ENCODE data around the gene CACNA2D4. TPM values are rescaled to one million over a fixed set of nuclear protein-coding genes. Genes with fewer than 3 reads are reported as not detected.

The CACNA2D4 gene
- polyA plus RNA-seq, 1 experiment, result 0.22 TPM

GRCh38 chr12:1801303-1801975 is 117.0 kb downstream of the CACNA2D4 start:
- POLR2A ChIA-PET, result no interaction called here
- Histone ChIP-seq H3K9me3 (ENCODE audit: control insufficient read depth, insufficient read depth, low read length) (peaks cover 5% of the 10 kb centered on the region; the same call in 1 of the 2 replicates), H3K27me3 (ENCODE audit: control insufficient read depth, insufficient read depth, low read length) (peaks cover 3% of the 10 kb centered on the region), H3K4me3 (ENCODE audit: low read depth, low read length) (no peak overlapping the region), H3K27ac (ENCODE audit: low read depth, low read length) (no peak overlapping the region)
- no peak for TF ChIP-seq CTCF (IDR thresholded peaks at IDR 0.05; ENCODE audit: low read depth, low read length)
- CTCF ChIA-PET, result interaction anchor here (0.6 to 8.4 kb wide), 3 partner anchors 94 to 781 kb away, joined by 3 to 70 read pairs (median 3); no protein-coding TSS in a partner anchor
- DNase-seq (ENCODE audit: low read depth, low spot score), result no peak

- no peak overlapping the region for H3K27ac ChIP-seq (ENCODE audit: low read depth, low read length)
- ChIA-PET CTCF (interaction anchor here (0.6 to 8.4 kb wide), 6 partner anchors 20 to 782 kb away, joined by 3 to 70 read pairs (median 3); no protein-coding TSS in a partner anchor), POLR2A (no interaction called here)
Measured at GRCh38 chr12:1800401-1801302, 117.8 kb downstream of the CACNA2D4 start.

GRCh38 chr12:1799882-1800400 is 118.5 kb downstream of the CACNA2D4 start:
- DNase-seq (ENCODE audit: low read depth, low spot score), result no peak
- ChIA-PET CTCF (interaction anchor here (1.1 to 8.4 kb wide), 3 partner anchors 140 to 783 kb away, joined by 3 to 70 read pairs (median 4); no protein-coding TSS in a partner anchor), POLR2A (no interaction called here)
- no peak for TF ChIP-seq CTCF (IDR thresholded peaks at IDR 0.05; ENCODE audit: low read depth, low read length)
- H3K27ac ChIP-seq (ENCODE audit: low read depth, low read length), result no peak overlapping the region
- peaks cover 3% of the 10 kb centered on the region for H3K27me3 ChIP-seq (ENCODE audit: control insufficient read depth, insufficient read depth, low read length)
- H3K4me3 ChIP-seq (ENCODE audit: low read depth, low read length), result no peak overlapping the region
- H3K9me3 ChIP-seq (ENCODE audit: control insufficient read depth, insufficient read depth, low read length), result peaks cover 4% of the 10 kb centered on the region; the same call in 1 of the 2 replicates

More at GRCh38 chr12:1800401-1801302, 117.8 kb downstream of the CACNA2D4 start:
- Histone ChIP-seq H3K9me3 (ENCODE audit: control insufficient read depth, insufficient read depth, low read length) (peaks cover 5% of the 10 kb centered on the region; the same call in 1 of the 2 replicates), H3K4me3 (ENCODE audit: low read depth, low read length) (no peak overlapping the region), H3K27me3 (ENCODE audit: control insufficient read depth, insufficient read depth, low read length) (peaks cover 3% of the 10 kb centered on the region)
- TF ChIP-seq CTCF (IDR thresholded peaks at IDR 0.05; ENCODE audit: low read depth, low read length), result peak; percentile 61
- DNase-seq (ENCODE audit: low read depth, low spot score), result no peak

GRCh38 chr12:1799051-1799881 is 119.2 kb downstream of the CACNA2D4 start:
- Histone ChIP-seq H3K4me3 (ENCODE audit: low read depth, low read length) (no peak overlapping the region), H3K9me3 (ENCODE audit: control insufficient read depth, insufficient read depth, low read length) (no peaks in the 10 kb centered on the region; the same call in 1 of the 2 replicates), H3K27ac (ENCODE audit: low read depth, low read length) (no peak overlapping the region), H3K27me3 (ENCODE audit: control insufficient read depth, insufficient read depth, low read length) (peaks cover 3% of the 10 kb centered on the region)
- ChIA-PET CTCF (interaction anchor here (1.0 to 8.4 kb wide), 3 partner anchors 141 to 146 kb away, joined by 3 to 70 read pairs (median 4); no protein-coding TSS in a partner anchor), POLR2A (no interaction called here)
- no peak for DNase-seq (ENCODE audit: low read depth, low spot score)
- no peak for TF ChIP-seq CTCF (IDR thresholded peaks at IDR 0.05; ENCODE audit: low read depth, low read length)

Data from AG04450 (cell line).